GM12878 (cell line): Measurements from ENCODE around the gene PKP3. TPM values are rescaled to one million over a fixed set of nuclear protein-coding genes. Genes with fewer than 3 reads are reported as not detected.

Experiments
- ATF7 ChIP-seq: fragments of 450-650 bp; IDR thresholded peaks from 2 replicates; pipeline ENCODE4 v1.6.1; 2016; ENCODE audit warnings: low read depth, mild to moderate bottlenecking
- BMI1 ChIP-seq: fragments of 450-650 bp; IDR thresholded peaks from 2 replicates; pipeline ENCODE4 v1.6.1; 2016; ENCODE audit warnings: mild to moderate bottlenecking, moderate library complexity, borderline replicate concordance
- CBFB ChIP-seq: IDR thresholded peaks from 2 replicates; pipeline ENCODE4 v1.6.1; 2016; ENCODE audit warnings: antibody characterized with exemption, low read depth
- CBX3 ChIP-seq: fragments of 200-600 bp; sonication (generic); IDR thresholded peaks from 2 replicates; pipeline ENCODE4 v1.6.1; 2016; ENCODE audit warnings: low read depth, borderline replicate concordance
- CEBPB ChIP-seq, 2 experiments: fragments of 150-350 bp in 1 of 2; IDR thresholded peaks; 2 replicates each; pipeline ENCODE4 v1.6.1; 2012 to 2014; ENCODE audit warnings: low read depth in 2 of 2, low read length in 2 of 2, borderline replicate concordance in 1 of 2, inconsistent platforms in 1 of 2
- DPF2 ChIP-seq: fragments of 450-650 bp; IDR thresholded peaks from 2 replicates; pipeline ENCODE4 v1.6.1; 2017; ENCODE audit warnings: mild to moderate bottlenecking
- ELK1 ChIP-seq: IDR thresholded peaks from 2 replicates; pipeline ENCODE4 v1.6.1; 2012; ENCODE audit warnings: low read depth, low read length, improper control_type of control experiment
- FOXM1 ChIP-seq: IDR thresholded peaks from 2 replicates; pipeline ENCODE4 v1.6.1; 2012; ENCODE audit warnings: low read depth, mild to moderate bottlenecking, inconsistent platforms, low read length, moderate library complexity
- GATAD2B ChIP-seq: fragments of 450-650 bp; conservative IDR thresholded peaks from 2 replicates; pipeline ENCODE4 v1.6.1; 2017; ENCODE audit warnings: low read depth, mild to moderate bottlenecking, moderate library complexity
- IKZF1 ChIP-seq: fragments of 450-650 bp; conservative IDR thresholded peaks from 2 replicates; pipeline ENCODE4 v1.6.1; 2017; ENCODE audit warnings: antibody characterized with exemption, mild to moderate bottlenecking
- NBN ChIP-seq: fragments of 450-650 bp; IDR thresholded peaks from 2 replicates; pipeline ENCODE4 v1.6.1; 2016
- NFXL1 ChIP-seq: fragments of 450-650 bp; IDR thresholded peaks from 2 replicates; pipeline ENCODE4 v1.6.1; 2017; ENCODE audit warnings: antibody characterized with exemption, mild to moderate bottlenecking, borderline replicate concordance
- NKRF ChIP-seq: fragments of 450-650 bp; conservative IDR thresholded peaks from 2 replicates; pipeline ENCODE4 v1.6.1; 2017; ENCODE audit warnings: mild to moderate bottlenecking, moderate library complexity
- NR2F1 ChIP-seq: fragments of 450-650 bp; conservative IDR thresholded peaks from 2 replicates; pipeline ENCODE4 v1.6.1; 2017; ENCODE audit warnings: mild to moderate bottlenecking
- PAX8 ChIP-seq: fragments of 450-650 bp; IDR thresholded peaks from 2 replicates; pipeline ENCODE4 v1.6.1; 2017; ENCODE audit warnings: mild to moderate bottlenecking, moderate library complexity
- PBX3 ChIP-seq: IDR thresholded peaks from 2 replicates; pipeline ENCODE4 v1.6.1; 2011; ENCODE audit warnings: mild to moderate bottlenecking, low read depth, low read length, moderate library complexity; ENCODE audit not compliant: insufficient replicate concordance
- POLR2A ChIP-seq: IDR thresholded peaks from 2 replicates; pipeline ENCODE4 v1.6.1; 2011; ENCODE audit warnings: low read depth, mild to moderate bottlenecking, low read length
- RAD21 ChIP-seq: IDR thresholded peaks from 2 replicates; pipeline ENCODE4 v1.6.1; 2011; ENCODE audit warnings: mild to moderate bottlenecking, low read depth, low read length, moderate library complexity; ENCODE audit not compliant: insufficient read depth
- RBBP5 ChIP-seq: fragments of 200-600 bp; sonication (generic); conservative IDR thresholded peaks from 2 replicates; pipeline ENCODE4 v1.6.1; 2016
- RFX5 ChIP-seq: IDR thresholded peaks from 2 replicates; pipeline ENCODE4 v1.6.1; 2011; ENCODE audit warnings: low read depth, low read length, improper control_type of control experiment
- SMC3 ChIP-seq: IDR thresholded peaks from 2 replicates; pipeline ENCODE4 v1.6.1; 2011; ENCODE audit warnings: low read length, improper control_type of control experiment, borderline replicate concordance
- SREBF1 ChIP-seq: IDR thresholded peaks from 2 replicates; pipeline ENCODE4 v1.6.1; 2012; ENCODE audit warnings: mild to moderate bottlenecking, low read length
- SRF ChIP-seq, 2 experiments: IDR thresholded peaks; 2 replicates each; pipeline ENCODE4 v1.6.1; 2011; ENCODE audit warnings: low read depth in 2 of 2, low read length in 2 of 2, mild to moderate bottlenecking in 1 of 2, moderate library complexity in 1 of 2
- STAT1 ChIP-seq: fragments of 450-650 bp; conservative IDR thresholded peaks from 2 replicates; pipeline ENCODE4 v1.6.1; 2014; ENCODE audit warnings: antibody characterized with exemption, mild to moderate bottlenecking
- TAF1 ChIP-seq: IDR thresholded peaks from 2 replicates; pipeline ENCODE4 v1.6.1; 2011; ENCODE audit warnings: mild to moderate bottlenecking, low read depth, low read length, borderline replicate concordance
- ZNF384 ChIP-seq: IDR thresholded peaks from 2 replicates; pipeline ENCODE4 v1.6.1; 2012; ENCODE audit warnings: low read depth, mild to moderate bottlenecking, low read length, improper control_type of control experiment, borderline replicate concordance
- polyA plus RNA-seq, 11 experiments: library from polyadenylated mRNA; depleted of rRNA in 4 of 11; unstranded in 6 of 11; stranded (reverse) in 5 of 11; fragments of >200 nt; fragmentation: Nextera tagmentation in 4 of 11; fragmentation: Illumina TruSeq in 1 of 11; extraction: Ambion mirVana in 4 of 11; extraction: Trizol in 1 of 11; gene quantifications; 1 replicate in 1 of 11; 2 replicates in 10 of 11; pipeline versions ENCODE4 v1.2.1 to v1.2.3, GENCODE V29; 2011 to 2016; ENCODE audit warnings: inconsistent platforms in 2 of 11, missing spikeins in 2 of 11, low read depth in 1 of 11
- total RNA-seq, 4 experiments: library from RNA; depleted of rRNA in 3 of 4; stranded (reverse); fragments of >200 nt in 3 of 4; fragmentation: Illumina TruSeq in 1 of 4; extraction: Trizol in 1 of 4; gene quantifications; 2 replicates each; pipeline versions ENCODE4 v1.2.1 to v1.2.3, GENCODE V29; 2013 to 2021

The PKP3 gene
- total and polyA plus RNA-seq, 10 of the 15 experiments (the other 5 are each of a cell fraction or from before 2014, with no cell fraction given) = 0.45 to 0.90 TPM; not detected in 8

GRCh38 chr11:449889-450808 lies 56.1 kb downstream of the PKP3 start, which contains the start of gene PTDSS2 (continued):
- 0 out of 2 replicates have a peak, but pooled peaks have one; percentile 38 for TF ChIP-seq NBN
- TF ChIP-seq FOXM1 = no peak
- peak; percentile 98 for TF ChIP-seq GATAD2B
- TF ChIP-seq BMI1 = no peak
- TF ChIP-seq NR2F1 = peak; percentile 68
- peak; percentile 77 for TF ChIP-seq POLR2A
- TF ChIP-seq CBFB = peak; percentile 59; the same call in 1 of the 2 replicates
- peak; percentile 81 for TF ChIP-seq SREBF1
- TF ChIP-seq RAD21 = no peak
- TF ChIP-seq RBBP5 = no peak
- peak; percentile 86 for TF ChIP-seq NKRF
- peak; percentile 38; the same call in 1 of the 2 replicates for TF ChIP-seq ELK1
- TF ChIP-seq SMC3 = no peak
- TF ChIP-seq SRF (IDR thresholded peaks at IDR 0.05; ENCODE audit: low read depth in 2 of 2, low read length in 2 of 2) = peak in 1 of 2 experiments; percentile 38; a peak in 1 of 4 replicates
- TF ChIP-seq STAT1 = peak; percentile 55; the same call in 1 of the 2 replicates
- no peak; the same call in 1 of the 2 replicates for TF ChIP-seq TAF1
- TF ChIP-seq CBX3 = no peak
- TF ChIP-seq DPF2 = peak; percentile 77
- TF ChIP-seq RFX5 = no peak
- peak; percentile 99 for TF ChIP-seq IKZF1
- TF ChIP-seq PBX3 = no peak
- 0 out of 2 replicates have a peak, but pooled peaks have one; percentile 54 for TF ChIP-seq NFXL1
- no peak for TF ChIP-seq CEBPB (IDR thresholded peaks at IDR 0.05; ENCODE audit: borderline replicate concordance in 1 of 2, low read depth in 2 of 2, low read length in 2 of 2)
- no peak for TF ChIP-seq PAX8
- TF ChIP-seq ATF7 = no peak
- 0 out of 2 replicates have a peak, but pooled peaks have one; percentile 10 for TF ChIP-seq ZNF384
